ENCODE results near the gene SLC24A4.

The SLC24A4 gene

DNA sequence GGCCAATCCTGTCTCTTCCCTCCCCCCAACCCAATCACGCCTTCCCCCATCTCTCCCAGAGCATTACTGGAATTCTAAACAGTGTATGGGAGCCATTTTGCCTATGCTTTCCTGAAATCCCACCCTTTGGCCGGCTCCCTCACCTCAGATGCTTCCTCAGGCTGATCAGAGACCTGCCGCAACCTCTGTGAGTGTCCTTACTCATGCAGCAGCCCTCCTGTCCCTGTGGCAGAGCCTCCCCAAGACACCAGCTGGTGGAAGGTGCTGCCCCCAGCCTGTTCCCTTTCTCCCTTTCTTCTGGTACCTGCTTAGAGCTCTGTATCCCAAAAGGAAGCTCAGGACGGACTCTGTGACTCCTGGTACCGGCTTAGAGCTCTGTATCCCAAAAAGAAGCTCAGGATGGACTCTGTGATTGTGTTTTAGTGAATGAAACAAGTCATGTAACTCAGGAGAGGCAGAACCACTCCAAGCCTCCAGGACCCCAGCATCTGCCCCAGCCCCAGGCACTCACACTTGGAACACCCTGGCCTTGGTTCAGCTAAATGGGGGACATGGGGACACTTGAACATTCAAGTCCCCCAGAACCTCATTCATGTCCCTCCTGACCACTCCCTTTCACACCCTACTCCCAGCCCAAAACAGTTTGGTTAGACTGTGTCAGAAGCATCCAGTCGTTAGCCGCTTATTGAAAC is 161.3 kb downstream of the SLC24A4 start:
- DNase-seq, result no peak

DNA sequence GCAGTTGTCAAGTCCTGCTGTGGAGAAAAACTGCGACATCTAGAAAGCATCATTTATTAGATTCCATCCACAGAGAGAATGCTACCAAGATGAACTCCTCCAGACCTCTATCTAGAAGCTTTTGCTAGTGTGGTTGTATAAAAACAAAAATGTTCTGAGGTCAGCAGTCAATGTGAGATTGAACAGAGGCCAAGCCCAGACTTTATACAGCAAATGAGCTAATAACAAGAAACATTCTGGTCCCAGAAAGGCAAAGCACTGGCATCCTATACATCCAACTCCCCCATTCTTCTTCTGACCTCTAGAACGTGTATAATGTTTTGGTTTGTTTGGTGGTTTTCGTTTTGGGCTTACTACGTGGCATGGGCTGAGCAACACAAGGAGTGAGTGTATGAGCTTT is 163.9 kb downstream of the SLC24A4 start:
- no peak for DNase-seq

DNA sequence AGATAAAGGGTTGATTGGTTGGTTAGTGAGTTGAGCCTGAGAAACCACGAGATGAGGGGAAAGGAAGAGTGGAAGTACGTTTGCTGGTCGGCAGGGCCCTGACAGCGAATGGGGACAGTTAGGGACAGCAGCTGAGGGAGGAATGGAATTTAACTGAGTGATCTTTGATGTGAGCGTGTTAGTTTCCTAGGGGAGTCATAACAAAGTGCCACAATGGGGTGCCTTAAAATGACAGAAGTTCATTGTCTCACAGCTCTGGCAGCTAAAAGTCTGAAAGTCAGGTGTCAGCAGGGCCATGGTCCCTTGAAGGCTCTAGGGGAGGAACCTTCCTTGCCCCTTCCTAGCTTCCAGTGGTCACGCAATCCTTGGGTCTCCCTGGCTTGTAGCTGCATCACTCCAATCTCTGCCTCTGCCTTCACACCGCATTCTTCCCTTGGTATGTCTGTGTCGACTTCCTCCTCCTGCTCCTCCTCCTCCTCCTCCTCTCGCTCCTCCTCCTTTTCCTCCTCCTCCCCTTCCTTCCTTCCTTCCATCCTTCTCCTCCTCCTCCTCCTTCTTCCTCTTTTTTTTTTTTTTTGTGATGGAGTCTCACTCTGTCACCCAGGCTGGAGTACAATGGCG is 164.7 kb downstream of the SLC24A4 start:
- DNase-seq, result no peak

DNA sequence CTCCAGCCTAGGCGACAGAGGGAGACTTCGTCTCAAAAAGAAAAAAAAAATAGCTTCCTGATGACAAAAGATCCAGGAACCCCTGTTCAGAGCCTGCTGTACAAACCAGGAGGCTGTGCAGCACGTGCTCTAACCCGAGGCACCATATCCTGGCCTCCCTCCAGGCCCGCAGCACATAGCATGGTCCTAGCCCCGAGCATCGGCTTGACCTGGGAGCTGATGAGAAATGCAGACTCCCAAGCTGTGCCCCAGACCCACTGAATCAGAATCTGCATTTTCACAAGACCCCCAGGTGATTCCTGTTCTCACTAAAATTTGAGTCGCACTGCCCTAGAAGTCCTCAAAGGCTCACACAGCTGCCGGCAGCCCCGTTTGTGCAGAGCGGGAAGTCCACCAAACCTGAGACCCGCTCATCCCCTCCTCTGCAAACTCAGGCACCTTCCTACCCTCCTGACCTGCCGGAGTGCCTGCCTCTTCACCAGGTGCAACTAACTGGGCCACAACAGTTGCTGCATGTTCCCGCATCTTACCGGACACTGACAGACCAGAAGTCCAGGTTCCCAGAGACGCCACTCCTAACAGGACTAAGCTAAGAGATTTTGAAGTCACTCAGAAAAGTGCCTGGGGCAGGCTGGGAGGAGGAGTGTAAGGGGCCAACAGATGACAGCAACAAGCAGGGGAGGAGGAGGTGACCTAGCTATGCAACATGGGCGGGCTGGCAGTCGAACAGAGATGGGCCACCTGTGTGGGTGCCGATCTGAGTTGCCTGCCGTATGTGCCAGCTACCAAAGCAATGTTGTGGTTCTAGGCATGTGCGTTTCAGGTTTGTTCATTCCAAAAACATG is 166.7 kb downstream of the SLC24A4 start:
- no peak for DNase-seq

DNA sequence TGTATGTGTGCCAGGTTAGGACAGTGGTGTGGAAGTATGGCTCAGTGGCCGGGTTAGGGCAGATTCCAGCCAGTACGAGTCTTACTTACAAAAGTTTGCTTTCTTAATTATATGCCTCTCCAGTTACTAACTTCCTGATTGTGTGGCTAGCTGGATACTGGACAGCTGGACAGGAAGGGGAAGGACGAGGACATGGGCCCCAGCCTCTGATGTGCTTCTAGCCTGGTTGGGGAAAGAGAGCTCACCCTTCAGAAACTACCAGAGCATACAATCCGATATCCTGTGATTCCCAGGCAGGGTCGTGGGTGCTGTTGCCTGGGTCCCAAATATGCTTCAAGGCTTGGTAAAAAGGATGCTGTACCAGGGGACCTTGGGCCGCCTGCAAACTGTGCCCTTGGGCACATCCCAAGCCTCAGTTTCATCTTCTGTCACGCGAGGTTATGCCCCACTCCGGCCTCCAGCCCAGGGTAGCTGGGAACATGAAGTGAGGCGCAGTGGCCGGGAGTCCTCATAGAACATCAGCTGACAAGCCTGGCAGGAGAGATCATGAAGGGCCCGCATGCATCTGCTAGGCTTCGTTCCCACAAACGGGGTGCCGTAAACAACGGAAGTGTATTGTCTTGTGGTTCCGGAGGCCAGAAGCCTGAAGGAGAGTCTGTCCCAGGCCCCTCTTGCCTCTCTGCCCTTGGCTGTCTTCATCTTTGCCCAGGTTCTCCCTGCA is 167.4 kb downstream of the SLC24A4 start:
- no peak for DNase-seq

GRCh38 chr14:92491782-92492181 is 168.8 kb downstream of the SLC24A4 start:
- no peak for DNase-seq

- DNase-seq, result no peak
Observed at GRCh38 chr14:92492258-92492657, 169.3 kb downstream of the SLC24A4 start.

- no peak for DNase-seq
Observed at GRCh38 chr14:92493024-92493423, 170.1 kb downstream of the SLC24A4 start.

DNA sequence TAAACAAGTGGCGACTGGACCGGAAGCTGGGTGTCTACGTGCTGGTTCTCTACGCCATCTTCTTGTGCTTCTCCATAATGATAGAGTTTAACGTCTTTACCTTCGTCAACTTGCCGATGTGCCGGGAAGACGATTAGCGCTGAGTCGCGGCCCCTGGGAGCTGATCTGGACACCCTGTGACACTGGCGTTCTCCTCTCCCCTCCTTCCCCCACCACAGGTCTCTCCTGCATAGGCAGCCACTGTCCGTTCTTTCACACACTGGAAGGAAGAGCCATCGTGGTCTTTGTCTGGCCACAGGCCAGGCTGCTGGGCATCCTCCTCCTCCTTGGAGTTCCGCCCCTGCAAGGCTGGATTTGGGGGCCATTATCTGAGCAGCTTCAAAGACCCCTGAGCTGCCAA is 170.5 kb downstream of the SLC24A4 start:
- no peak for DNase-seq

GRCh38 chr14:92494512-92494911 is 171.5 kb downstream of the SLC24A4 start:
- DNase-seq, result no peak

- no peak for DNase-seq
Observed at GRCh38 chr14:92495027-92495426, 172.1 kb downstream of the SLC24A4 start.

DNA sequence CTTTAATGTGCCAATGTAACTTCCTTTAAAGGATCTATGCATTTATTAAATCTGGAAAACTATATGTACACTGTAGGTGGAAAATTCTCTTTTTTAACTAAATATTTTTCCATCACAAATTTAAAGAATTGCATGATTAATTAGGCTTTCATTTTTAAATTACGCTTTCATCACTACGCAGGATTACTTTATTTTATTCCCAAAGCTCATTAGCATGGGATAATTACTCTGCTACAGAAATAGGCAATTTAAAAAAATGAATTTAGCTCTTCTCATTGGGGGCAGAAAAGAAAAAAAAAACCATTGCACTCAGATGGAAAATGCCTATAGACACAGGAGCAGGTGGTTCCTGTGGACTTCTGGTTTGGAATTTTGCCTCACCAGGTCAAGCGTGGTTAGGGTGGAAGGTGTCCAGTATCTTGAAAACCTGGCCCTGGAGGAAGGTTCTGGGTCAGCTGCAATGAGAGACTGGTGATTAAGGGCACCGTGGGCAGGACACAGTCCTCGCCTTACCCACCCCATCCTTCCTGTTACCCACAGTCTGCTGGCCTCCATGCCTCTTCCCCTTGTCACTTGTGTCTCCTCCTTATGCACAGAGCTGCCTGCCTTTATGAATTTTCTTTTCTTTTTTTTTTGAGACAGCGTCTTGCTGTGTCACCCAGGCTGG is 173.4 kb downstream of the SLC24A4 start:
- no peak for DNase-seq

DNA sequence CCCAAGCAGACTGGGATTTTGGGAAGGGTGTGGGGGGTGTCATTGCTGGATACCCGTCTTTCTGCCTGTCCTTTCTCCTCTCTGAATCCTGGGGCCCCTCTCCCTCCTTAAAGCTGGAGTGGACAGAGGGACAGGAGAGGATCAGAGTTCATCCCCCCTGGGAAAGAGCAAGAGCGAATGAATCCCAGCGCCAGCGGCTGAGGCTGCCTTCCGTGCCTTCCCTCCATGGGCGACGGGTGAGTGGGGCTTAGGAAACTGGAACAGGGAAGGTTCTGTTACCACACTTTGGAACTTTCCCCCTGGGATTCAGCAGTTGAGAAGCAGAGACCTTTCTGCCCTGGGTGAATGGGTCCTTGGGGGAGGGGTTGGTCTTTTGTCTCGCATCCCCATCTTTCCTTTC is 174.4 kb downstream of the SLC24A4 start:
- DNase-seq, result no peak

DNA sequence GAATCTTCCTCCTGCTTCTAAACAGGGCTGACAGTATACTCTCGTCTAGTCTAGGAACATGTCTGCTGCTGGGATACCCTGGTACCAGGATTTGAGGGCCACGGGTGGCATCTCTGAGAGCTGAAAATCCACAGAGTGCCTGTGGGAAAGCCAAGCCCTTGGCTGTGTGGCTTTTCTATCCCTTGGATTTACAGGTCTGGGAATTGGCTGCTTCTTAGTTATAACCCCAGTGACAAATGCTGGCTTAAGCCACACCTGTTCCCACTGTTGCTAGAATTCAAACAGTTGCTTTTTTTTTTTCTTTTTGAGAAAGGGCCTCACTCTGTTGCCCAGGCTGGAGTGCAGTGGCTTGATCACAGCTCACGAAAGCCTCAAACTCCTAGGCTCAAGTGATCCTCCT is 176.3 kb downstream of the SLC24A4 start:
- no peak for DNase-seq

GRCh38 chr14:92500491-92500941 is 177.6 kb downstream of the SLC24A4 start:
- DNase-seq, result no peak

DNA sequence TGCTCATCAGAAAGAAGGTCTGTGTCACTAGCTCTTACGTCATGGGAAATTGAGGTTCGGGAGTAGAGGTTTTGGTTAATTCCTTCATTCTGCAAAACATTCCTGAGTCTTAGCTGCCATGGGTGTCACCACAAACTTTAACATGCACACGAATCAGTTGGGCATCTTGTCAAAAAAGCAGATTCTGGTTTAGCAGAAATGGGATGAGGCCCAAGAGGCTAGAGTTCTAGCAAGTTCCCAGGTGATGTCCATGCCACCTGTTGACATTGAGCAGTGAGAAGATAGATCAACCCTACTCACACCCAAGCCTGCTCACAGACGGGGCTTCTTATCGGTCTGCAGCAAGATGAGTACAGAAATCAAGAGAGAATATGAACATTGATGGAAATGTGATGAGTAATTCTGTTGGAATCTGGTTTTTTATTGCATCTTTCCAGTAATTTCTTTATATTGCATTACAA is 179.0 kb downstream of the SLC24A4 start:
- DNase-seq, result no peak

GRCh38 chr14:92502541-92503286 is 179.7 kb downstream of the SLC24A4 start:
- no peak for DNase-seq

DNA sequence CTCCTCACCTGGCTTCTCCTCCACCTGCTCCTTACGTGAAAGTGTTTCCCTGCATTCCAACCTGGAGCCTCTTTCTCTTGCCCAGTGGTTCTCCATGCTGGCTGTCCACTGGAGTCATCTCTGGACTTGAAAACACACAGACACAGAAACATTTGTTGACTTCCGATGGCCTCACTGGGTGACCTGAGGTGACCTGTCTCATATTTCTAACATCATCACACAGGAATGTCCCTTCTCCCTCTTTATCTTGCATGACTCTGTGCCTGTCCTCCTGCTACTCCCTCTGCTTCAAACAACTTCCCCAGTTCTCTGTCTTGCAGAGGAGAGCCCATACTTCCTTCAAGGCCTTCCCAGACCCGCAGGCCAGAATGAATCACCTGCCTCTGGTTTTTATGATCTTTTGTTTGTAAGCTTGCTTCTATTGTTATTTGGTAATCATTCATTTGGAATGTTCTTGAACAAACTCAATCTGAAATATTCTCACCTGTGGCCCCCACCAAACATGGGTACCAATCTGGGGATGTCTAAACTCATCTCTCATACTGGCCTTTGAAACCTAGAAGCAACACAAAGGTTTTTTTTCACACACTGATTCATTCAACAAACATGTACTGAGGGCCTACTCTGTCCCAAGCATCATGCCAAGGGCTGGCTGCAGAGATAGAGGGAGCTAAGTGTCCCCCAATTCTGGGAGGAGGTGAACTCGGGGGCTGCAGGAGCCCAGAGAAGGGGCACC is 181.0 kb downstream of the SLC24A4 start:
- no peak for DNase-seq

- no peak for DNase-seq
Observed at GRCh38 chr14:92505826-92506225, 182.9 kb downstream of the SLC24A4 start.

GRCh38 chr14:92506231-92506630 is 183.3 kb downstream of the SLC24A4 start:
- no peak for DNase-seq

- DNase-seq, result no peak
Observed at GRCh38 chr14:92507174-92507768, 184.3 kb downstream of the SLC24A4 start.
